Stimulated activated CD8-positive, alpha-beta memory T cell treated with anti-CD3 and anti-CD28 coated beads, Interleukin-12 subunit alpha, Interleukin-12 subunit beta, amount 100 ng/mL, for 4 hours (primary cell): Measurements from ENCODE around the gene KRTAP1-3.
"Not testable (repeated sequence)": the region's sequence is repeated elsewhere in the genome, so short reads cannot be mapped to it uniquely, and the experiment has no call there.

Experiments
- DNase-seq: peaks from one replicate; pipeline ENCODE4 v3.0.0-alpha.2; 2020; ENCODE audit warnings: low read depth

Gene KRTAP1-3

DNA sequence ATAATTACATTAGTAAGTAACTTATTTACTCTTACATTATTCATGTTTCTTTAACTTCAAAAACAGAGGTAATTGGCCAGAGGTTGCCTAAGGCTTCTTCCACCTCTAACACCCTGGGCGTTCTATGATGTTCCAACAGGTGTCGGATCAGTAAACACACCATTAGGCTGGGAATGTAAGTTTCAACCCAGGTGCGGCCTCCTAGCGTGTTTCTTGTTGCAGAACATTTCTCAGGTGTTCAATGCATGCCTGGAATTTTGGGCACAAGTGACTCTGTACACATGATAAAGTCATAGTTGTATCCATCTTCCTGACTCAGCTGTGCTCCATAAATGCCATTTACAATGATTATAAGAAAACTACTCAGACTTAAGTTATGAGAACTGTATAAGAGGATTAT lies 19.4 kb upstream of the KRTAP1-3 start:
- DNase-seq, result no peak

DNA sequence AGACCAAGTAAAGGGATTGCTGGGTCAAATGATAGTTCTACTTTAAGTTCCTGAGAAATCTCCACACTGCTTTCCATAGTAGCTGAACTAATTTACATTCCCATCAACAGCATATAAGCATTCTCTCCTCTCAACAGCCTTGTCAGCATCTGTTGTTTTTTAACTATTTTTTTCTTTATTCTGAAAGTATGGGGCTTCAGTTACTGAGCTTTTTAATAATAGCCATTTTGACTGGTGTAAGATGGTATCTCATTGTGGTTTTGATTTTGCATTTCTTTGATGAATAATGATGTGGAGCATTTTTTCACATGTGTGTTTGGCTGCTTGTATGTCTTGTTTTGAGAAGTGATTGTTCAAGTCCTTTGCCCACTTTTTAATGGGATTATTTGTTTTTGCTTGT lies 17.9 kb upstream of the KRTAP1-3 start:
- DNase-seq, result no peak

DNA sequence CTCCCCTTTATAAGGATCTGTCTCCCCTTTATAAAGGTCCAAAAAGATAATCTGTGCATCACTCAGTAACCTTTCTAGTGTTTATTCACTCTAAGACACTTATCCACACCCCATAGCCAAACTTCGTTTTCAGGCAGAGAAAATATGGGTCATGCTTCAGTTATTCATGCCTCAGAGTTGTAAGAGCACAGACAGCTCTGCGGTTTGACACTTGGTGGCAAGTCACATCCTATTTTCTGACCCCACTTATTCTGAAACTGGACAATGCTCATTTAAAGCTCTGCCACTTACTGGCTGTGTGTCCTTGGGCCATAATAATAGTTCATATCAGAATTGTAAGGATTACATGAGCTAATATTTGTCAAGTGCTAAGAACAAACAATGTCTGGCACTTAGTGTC lies 14.4 kb upstream of the KRTAP1-3 start:
- DNase-seq, result no peak

DNA sequence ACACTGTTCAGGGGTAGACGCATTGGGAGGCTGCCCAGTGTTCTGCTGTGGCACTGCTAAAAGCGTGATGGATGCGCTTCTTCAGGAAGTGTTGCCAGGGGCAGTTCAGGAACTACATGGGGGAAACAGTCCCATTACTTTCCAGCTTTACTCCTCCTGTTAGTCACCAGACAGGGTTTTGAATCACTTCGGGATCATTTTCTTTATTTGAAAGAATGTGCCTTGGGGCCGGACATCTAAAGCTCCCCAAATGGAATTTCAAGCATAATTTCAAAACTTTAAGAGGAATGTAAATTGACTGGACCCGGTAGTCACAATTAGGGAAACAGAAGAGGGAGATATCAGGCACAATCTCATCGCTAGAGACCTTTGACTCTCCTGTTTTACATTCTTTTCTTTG lies 13.8 kb upstream of the KRTAP1-3 start:
- no peak for DNase-seq

DNA sequence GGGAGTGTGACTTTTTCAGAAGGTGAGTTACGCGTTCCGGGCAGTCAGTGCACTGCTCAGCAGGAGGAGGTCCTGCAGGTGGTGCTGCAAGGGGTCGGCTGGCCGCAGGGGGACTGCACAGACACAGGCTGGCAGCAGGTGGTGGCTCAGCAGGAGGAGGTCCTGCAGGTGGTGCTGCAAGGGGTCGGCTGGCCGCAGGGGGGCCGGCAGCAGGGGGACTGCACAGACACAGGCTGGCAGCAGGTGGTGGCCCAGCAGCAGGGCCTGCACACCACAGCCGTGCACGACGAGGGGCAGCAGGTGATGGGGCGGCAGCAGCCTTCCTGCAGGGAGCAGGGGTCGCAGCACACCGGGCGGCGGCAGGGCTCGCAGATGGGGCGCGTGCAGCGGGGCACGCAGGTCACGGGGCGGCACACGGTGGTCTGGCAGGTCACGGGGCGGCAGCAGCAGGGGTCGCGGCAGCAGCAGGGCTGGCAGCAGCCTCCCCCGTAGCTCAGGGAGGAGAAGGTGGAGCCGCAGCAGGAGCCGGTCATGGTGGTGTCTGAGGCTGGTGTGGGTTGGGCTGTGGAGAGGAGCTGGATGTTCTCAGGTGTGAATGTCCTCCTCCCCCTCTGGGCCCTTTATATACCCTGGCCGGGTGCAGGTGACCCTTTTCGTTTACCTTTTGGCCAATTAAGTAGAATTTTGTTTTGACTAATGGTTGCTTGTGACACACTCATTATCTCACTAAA lies 12.2 kb upstream of the KRTAP1-3 start, which contains the start of gene KRTAP2-1:
KRTAP2-1 (minus strand) TSS at position 582 of the 731 bp plus-strand sequence; CDS start at position 533, 49 bp downstream.
- DNase-seq, result not testable (repeated sequence)

DNA sequence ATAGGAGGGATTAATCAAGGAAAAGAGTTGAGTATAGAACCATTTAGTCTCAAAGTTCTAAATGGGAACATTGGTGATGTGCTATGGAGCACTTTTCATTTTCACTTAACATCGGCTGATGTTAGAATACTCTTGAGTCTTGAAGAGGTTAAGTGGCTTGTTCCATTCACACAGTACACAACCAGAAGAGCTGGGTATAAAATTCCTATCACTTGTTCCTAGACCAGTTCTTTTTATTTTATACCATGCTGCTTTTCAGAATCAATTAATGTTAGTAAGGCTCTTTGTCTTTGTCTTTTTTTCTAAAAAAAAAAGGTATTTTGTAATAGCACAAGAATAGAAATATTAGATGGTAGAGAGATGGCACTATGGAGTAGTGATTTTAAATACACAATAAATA lies 8.3 kb upstream of the KRTAP1-3 start:
- no peak for DNase-seq

DNA sequence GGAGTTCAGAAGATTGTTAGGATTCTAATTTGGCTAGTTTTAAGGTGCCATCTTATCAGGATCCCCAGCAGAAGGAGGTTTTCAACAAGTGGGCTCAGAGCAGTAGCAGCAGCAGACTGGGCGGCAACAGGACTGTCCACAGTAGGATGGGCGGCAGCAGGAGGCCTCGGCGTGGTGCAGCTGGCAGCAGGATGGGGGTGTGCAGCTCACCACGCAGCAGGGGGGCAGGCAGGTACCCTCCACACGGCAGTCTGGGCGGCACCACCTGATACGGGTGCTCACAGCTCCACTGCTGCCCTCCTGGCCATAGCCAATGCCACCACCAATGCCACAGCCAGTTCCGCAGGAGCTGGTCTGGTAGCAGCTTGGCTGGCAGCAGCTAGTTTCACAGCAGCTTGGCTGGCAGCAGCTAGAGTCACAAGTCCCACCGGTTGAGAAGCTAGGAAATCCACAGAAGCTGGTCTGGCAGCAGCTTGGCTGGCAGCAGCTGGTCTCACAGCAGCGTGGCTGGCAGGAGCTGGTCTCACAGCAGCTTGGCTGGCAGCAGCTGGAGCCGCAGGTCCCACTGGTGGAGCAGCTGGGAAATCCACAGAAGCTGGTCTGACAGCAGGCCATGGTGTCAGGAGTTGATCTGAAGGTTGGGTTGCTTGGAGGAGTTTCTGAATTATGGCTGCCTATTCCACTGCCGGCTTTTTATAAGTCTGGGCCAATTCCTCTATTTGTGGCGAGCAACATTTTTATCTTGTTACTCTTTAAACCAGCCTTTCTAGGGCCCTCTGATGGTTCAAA lies 6.3 kb upstream of the KRTAP1-3 start, which contains the start of gene KRTAP1-1:
KRTAP1-1 (minus strand) TSS at position 668 of the 789 bp plus-strand sequence; CDS start at position 615, 53 bp downstream.
- not testable (repeated sequence) for DNase-seq

DNA sequence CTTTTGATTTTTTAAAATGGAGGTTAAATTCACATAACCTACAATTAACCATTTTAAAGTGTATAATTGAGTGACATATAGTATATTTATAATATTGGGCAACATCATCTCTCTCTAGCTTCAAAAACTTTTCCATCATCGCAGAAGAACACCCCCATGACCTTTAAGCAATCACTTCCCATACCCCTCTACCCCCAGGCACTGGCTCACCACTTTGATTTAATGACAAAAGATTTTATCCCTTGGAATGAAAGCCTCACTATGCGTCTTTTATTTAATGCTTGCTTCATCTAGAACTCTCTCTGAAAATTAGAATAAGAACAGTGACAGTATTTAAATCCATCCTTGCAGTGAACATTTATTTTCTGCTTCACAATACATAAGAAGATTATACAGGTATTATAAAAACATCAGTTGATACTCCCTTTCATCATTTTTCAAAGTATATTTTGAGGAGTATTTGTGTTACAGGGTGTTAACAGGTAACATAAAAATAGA lies 3.2 kb upstream of the KRTAP1-3 start:
- no peak for DNase-seq

DNA sequence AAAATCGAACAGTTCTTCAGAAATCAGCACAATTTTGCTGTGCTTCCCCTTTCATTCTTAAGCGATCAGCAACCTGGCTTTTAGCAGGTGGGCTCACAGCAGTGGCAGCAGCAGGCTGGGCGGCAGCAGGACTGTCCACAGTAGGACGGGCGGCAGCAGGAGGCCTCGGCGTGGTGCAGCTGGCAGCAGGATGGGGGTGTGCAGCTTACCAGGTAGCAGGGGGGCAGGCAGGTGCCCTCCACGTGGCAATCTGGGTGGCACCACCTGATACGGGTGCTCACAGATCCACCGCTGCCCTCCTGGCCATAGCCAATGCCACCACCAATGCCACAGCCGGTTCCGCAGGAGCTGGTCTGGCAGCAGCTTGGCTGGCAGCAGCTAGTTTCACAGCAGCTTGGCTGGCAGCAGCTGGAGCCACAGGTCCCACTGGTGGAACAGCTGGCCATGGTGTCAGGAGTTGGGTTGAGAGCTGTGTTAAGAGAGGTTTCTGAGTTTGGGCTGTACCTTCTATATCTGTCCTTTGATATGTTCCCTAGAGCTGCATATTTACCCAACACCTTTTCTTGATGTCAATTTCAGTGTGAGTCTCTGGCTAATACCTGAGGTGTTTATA lies 4.9 kb downstream of the KRTAP1-3 start, which contains the start of gene KRTAP1-4:
KRTAP1-4 (minus strand) TSS at position 563 of the 613 bp plus-strand sequence; CDS start at position 446, 117 bp downstream.
- no peak for DNase-seq

DNA sequence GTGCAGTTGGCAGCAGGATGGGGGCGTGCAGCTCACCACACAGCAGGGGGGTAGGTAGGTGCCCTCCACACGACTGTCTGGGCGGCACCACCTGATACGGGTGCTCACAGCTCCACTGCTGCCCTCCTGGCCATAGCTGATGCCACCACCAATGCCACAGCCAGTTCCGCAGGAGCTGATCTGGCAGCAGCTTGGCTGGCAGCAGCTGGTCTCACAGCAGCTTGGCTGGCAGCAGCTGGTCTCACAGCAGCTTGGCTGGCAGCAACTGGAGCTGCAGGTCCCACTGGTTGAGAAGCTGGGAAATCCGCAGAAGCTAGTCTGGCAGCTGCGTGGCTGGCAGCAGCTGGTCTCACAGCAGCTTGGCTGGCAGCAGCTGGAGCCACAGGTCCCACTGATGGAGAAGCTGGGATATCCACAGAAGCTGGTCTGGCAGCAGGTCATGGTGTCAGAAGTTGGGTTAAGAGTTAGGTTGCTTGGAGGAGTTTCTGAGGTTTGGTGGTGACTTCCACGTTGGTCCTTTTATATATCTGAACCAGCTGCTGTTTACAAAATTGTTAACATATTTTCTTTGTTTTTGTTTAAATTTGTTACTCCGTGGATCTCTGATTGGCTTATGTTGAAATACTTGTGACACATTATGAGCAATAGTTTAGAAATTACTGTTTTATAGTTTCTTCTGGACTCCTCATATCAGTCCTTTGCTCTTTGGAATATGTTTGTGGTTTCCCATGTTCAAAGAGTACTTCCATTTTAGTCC lies 7.8 kb downstream of the KRTAP1-3 start, which contains the start of gene KRTAP1-5:
KRTAP1-5 (minus strand) TSS at position 494 of the 757 bp plus-strand sequence; CDS start at position 441, 53 bp downstream.
- no peak for DNase-seq

DNA sequence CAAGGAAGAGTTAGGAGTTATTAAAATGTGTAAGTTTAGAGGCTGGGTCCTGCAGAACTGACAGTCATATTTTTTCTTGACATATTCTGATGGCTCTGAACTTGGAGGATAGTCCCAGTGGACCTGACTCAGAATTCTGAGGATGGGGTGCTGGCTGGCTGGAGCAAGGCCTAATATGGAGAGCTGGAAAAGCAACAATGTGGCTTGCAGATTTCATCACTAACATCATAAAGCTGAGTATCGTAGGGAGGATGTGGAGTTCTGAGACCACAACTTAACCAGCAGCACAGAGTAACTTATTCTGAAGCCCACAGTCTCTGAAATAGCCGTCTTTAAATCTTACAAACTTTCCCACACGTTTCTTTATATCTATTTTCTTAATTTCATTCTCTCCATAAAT lies 10.0 kb downstream of the KRTAP1-3 start:
- DNase-seq, result no peak

DNA sequence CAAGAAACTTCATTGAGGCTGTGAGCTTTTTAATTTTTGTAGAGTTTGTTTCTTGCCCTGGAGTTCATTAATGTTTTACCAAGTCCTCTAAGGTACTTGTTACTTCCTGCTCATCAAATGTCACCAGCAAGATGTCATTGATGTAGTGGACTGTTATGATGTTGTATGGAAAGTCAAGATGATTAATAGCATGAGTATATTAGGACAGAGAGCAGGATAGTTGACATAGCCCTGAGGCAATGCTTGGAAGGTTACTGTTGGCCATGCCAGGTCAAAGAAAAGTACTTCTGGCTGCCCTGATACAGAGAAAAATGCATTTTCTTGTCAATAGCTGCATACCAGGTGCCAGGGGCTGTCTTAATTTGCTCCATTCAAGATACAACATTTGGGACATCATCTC lies 14.3 kb downstream of the KRTAP1-3 start:
- no peak for DNase-seq

DNA sequence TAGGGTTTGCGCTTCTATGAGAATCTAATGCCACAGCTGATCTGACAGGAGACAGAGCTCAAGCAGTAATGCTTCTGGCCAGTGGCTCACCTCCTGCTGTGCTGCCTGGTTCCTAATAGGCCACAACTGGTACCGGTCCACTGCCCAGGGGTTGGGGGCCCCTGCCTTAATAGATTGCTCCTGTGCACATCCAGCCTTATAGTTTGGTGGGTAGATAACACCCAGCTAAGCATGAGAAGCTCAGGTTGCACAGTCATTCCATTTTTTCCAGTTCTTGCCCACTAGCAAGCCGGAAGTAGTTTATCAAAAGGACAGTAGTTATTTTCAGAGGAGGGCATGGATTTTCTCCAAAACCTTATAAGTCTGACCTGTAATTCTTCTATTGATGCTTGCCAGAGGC lies 15.3 kb downstream of the KRTAP1-3 start:
- DNase-seq, result no peak

DNA sequence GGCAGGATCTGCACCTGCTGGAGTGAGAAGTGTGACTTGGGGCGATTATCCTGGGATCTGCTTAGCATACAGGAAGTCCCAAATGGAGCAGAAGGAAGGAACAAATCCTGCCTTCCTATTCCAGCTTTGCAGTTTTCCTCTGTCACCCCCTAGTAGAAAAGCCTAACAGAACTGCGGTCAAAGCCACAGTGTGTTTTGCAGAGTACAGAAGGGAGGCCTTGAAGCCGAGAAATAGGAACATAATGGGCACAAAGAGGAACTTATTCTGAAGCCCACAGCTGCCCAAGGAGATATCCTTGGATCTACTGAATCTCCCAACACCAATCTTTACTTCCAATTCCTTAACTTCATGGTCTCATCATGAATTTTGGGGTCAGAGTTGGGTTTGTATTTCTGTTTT lies 16.1 kb downstream of the KRTAP1-3 start:
- no peak for DNase-seq

DNA sequence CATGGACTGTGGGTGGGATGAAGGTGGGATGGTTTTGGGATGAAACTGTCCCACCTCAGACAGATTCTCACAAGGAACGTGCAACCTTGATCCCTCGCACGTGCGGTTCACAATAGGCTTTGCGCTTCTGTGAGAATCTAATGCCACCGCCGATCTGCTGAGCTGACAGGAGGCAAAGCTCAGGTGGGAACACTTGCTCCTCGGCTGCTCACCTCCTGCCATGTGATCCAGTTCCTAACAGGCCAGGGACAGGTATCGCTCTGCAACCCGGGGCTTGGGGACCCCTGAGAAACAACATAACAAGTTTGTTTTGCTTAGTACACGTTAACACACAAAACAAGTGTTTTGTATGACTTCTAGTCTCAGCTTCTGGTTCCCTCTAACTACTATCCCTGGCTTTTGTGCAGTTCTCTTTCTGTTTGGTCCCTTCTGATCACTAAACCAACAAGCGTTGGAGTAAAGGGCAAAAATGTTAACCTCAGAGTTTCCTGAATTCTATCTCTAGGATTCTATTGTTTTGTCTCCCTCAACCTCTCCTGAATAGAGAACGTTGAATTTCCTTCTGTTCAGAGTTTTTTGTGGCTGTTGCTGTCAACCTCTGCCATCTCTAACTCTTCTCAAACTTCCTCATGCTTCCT lies 18.0 kb downstream of the KRTAP1-3 start:
- DNase-seq, result no peak

DNA sequence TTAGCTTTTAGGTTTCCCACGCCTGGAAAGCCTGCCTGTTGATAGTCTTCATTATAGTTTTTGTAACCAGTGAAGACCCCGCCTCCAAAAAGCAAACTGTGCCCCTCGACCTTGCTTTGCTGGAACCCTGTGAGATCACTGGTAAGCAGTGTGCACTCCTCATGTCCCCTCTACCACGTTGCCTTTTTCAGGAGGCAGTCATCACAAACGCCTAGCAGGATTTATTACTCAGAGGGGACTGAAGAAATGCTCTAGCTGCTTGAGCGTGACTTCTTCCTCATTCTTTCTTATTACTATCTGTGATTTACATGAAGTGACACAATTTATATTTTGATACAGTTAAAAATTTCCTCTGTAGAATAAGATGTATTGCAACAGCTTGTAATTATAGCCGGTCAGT lies 19.2 kb downstream of the KRTAP1-3 start:
- no peak for DNase-seq

DNA sequence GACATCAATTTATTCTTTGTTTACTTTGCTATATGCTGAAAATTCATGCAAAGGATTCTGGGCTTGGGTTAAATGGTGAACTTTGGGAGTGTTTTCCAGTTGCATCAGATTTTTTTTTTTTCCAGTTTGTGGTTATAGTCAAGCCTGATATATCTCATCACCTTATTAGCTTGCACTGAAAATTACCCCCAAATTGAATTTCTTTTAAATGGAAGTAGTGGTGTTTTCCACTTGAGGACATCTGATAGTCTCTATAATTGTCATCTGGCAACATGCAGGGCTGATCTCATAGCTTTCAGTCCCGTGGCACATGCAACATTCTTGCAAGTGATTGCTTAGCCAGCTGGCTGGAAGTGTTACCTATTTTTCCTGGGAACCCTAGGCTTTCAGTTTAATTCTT lies 21.1 kb downstream of the KRTAP1-3 start:
- DNase-seq, result no peak

DNA sequence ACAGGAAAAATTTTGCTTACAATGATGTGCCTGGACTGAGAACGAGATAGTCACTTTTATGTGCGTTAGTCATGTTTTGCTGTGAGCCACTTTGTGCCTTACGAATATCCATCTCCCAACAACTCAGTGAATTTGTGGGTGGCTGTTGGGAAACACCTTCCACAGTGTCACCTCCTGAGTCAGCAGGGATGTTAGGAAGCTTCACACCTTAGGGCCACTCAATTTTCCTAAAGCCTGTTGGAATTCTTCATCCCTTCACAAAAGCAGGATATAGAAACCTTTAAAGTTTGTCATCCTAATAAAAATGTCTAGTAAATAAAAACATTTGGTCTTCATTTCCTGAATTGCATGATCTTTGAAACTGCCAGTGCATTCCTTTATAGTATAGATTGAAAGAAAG lies 21.5 kb downstream of the KRTAP1-3 start:
- no peak for DNase-seq

DNA sequence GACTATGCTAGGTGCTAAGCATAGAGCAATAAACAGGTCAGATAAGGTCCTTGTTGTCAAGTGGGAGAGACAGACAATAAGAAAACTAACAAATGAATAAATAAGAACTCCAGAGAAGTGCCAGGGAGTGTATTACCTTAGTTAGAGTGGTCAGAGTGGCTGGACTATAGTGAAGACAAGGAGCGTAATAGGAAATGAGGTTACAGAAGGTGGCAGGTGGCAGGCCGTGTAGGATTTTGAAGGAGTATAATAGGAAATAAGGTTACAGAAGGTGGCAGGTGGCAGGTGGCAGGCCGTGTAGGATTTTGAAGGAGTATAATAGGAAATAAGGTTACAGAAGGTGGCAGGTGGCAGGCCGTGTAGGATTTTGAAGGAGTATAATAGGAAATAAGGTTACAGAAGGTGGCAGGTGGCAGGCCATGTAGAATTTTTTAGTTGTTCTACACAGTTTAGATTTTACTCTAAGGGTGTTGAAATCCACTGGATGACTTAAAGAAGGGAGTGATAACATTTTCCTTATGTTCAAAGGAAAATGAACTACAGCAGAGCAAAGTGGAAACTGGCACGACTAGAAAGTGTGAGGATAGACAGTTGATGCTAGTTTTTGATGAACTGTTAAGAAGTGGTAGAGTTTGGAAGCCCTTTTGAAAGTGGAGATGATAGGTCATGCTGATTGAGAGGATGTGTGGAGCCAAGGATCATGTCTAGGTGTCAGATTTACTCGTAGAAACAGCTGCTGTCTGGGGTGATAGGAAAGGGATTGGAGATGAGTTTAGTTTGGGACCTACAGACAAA lies 22.2 kb downstream of the KRTAP1-3 start:
- DNase-seq, result no peak

DNA sequence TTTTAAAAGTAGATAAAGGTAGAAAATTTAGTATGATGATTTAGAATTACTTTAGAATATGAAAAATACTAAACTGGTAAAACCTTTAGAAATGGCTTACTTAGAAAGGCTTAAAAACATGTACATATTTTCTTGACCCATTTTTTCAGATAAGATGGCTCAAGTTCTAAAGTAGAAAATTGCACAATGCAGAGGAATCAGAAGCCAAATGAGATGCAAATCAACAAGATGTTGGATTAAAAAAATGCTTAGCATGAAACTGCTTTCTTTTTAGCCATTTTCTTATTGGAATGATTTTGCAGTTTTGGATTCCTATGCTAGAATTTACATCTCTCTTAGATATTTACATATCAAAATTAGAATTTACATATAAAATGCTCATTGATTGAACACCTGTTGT lies 24.2 kb downstream of the KRTAP1-3 start:
- DNase-seq, result no peak
